Esophagus muscularis mucosa (tissue), 4 donors: ENCODE data around the gene TNFRSF14. TPM values are rescaled to one million over a fixed set of nuclear protein-coding genes. Genes with fewer than 3 reads are reported as not detected.

ENCODE experiments used
- DNase-seq: peaks from one replicate; pipeline ENCODE4 v3.0.0-alpha.2; 2017; ENCODE audit errors: extremely low spot score
- H3K27ac ChIP-seq, 4 donors: fragments of 200-600 bp; sonication (generic); replicated peaks in 1 of 4; 1 replicate in 3 of 4; 2 replicates in 1 of 4; pipeline ENCODE4 v1.5.1; 2016 to 2019; ENCODE audit warnings: mild to moderate bottlenecking in 1 of 4
- H3K27me3 ChIP-seq, 4 donors: fragments of 200-600 bp; sonication (generic); one replicate each; pipeline versions ENCODE4 v1.5.1 to v1.6.0; 2016 to 2019
- H3K36me3 ChIP-seq, 4 donors: fragments of 200-600 bp; sonication (generic); one replicate each; pipeline ENCODE4 v1.5.1; 2016 to 2019
- H3K4me1 ChIP-seq, 4 donors: fragments of 200-600 bp; sonication (generic); one replicate each; pipeline ENCODE4 v1.5.1; 2016 to 2019
- H3K4me3 ChIP-seq, 4 donors: fragments of 200-600 bp; sonication (generic); 1 replicate in 2 of 4; 2 replicates in 2 of 4; pipeline ENCODE4 v1.5.1; 2016 to 2019; ENCODE audit warnings: mild to moderate bottlenecking in 4 of 4, moderate library complexity in 1 of 4
- H3K9me3 ChIP-seq, 4 donors: fragments of 200-600 bp; sonication (generic); 1 replicate in 3 of 4; 2 replicates in 1 of 4; pipeline ENCODE4 v1.5.1; 2016 to 2019
- EP300 ChIP-seq: sonication (generic); formaldehyde crosslinking; IDR thresholded peaks from one replicate; pipeline ENCODE4 v1.6.1; 2017; ENCODE audit warnings: antibody characterized with exemption
- POLR2A ChIP-seq: fragments of 450-650 bp; IDR thresholded peaks from one replicate; pipeline ENCODE4 v1.6.1; 2017; ENCODE audit warnings: antibody characterized with exemption, moderate library complexity, mild to moderate bottlenecking, low read depth
- POLR2AphosphoS5 ChIP-seq, 2 donors: sonication (generic); formaldehyde crosslinking; IDR thresholded peaks; one replicate each; pipeline ENCODE4 v1.6.1; 2017; ENCODE audit warnings: antibody characterized with exemption in 2 of 2
- WGBS: methylation state at CpG from one replicate; pipeline ENCODE4 v1.1.5; 2018; 5-methylcytosine and 5-hydroxymethylcytosine counted together
- intact Hi-C: fragments of 100-400 bp; cut with DNase I; formaldehyde crosslinking; loops from one replicate; pipeline ENCODE4 v1.15.1; 2023
- total RNA-seq, 4 donors: library from RNA; depleted of rRNA; stranded (reverse); fragments of >200 nt; gene quantifications; one replicate each; pipeline versions ENCODE4 v1.1.0 to v1.2.1, GENCODE V29; 2016
- TF ChIP-seq, protein P1 (sequence below), 3 experiments: fragments of 200-600 bp in 2 of 3; fragments of 450-650 bp in 1 of 3; sonication (generic) in 2 of 3; IDR thresholded peaks; one replicate each; pipeline ENCODE4 v1.5.1; 2017 to 2019; ENCODE audit warnings: antibody characterized with exemption in 3 of 3, mild to moderate bottlenecking in 2 of 3, moderate library complexity in 1 of 3

Gene TNFRSF14
- 10 to 100 TPM; 26.2 to 49.2 (median 42.5) TPM for total RNA-seq

DNA sequence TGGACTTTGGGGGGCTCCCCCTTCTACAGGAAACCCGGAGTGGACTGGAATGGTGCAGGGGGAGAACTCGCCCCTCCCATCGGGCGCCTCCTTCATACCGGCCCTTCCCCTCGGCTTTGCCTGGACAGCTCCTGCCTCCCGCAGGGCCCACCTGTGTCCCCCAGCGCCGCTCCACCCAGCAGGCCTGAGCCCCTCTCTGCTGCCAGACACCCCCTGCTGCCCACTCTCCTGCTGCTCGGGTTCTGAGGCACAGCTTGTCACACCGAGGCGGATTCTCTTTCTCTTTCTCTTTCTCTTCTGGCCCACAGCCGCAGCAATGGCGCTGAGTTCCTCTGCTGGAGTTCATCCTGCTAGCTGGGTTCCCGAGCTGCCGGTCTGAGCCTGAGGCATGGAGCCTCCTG lies at the start of gene TNFRSF14:
TSS of gene TNFRSF14 (plus strand) at position 95 of the 401 bp plus-strand sequence. CDS start at position 389, 294 bp downstream.
- peaks cover 29 to 64% (median 49%) of the 10 kb centered on the region in 4 donors for H3K4me1 ChIP-seq
- H3K4me3 ChIP-seq = peak within 1 kb of the TSS; percentile 62 to 83 (median 71)
- H3K36me3 ChIP-seq = peaks cover 0 to 34% (median 32%) of the 10 kb centered on the region in 4 donors
- 5% methylated on average over 7 of the region's 16 CpGs for whole genome bisulfite sequencing
- H3K27ac ChIP-seq = peak within 1 kb of the TSS; percentile 81 to 90 (median 86)
- peaks cover 0 to 3% (median 0%) of the 10 kb centered on the region in 4 donors for H3K27me3 ChIP-seq
- no peak for TF ChIP-seq EP300
- TF ChIP-seq, protein P1, sequence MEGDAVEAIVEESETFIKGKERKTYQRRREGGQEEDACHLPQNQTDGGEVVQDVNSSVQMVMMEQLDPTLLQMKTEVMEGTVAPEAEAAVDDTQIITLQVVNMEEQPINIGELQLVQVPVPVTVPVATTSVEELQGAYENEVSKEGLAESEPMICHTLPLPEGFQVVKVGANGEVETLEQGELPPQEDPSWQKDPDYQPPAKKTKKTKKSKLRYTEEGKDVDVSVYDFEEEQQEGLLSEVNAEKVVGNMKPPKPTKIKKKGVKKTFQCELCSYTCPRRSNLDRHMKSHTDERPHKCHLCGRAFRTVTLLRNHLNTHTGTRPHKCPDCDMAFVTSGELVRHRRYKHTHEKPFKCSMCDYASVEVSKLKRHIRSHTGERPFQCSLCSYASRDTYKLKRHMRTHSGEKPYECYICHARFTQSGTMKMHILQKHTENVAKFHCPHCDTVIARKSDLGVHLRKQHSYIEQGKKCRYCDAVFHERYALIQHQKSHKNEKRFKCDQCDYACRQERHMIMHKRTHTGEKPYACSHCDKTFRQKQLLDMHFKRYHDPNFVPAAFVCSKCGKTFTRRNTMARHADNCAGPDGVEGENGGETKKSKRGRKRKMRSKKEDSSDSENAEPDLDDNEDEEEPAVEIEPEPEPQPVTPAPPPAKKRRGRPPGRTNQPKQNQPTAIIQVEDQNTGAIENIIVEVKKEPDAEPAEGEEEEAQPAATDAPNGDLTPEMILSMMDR (IDR thresholded peaks at IDR 0.05) = peak in 1 of 3 experiments; percentile 19
- H3K9me3 ChIP-seq = no peaks in the 10 kb centered on the region
- intact Hi-C loops = loop anchor here (2.0 kb wide), 1 partner anchor 23 kb away; no protein-coding TSS in a partner anchor
- no peak for DNase-seq

DNA sequence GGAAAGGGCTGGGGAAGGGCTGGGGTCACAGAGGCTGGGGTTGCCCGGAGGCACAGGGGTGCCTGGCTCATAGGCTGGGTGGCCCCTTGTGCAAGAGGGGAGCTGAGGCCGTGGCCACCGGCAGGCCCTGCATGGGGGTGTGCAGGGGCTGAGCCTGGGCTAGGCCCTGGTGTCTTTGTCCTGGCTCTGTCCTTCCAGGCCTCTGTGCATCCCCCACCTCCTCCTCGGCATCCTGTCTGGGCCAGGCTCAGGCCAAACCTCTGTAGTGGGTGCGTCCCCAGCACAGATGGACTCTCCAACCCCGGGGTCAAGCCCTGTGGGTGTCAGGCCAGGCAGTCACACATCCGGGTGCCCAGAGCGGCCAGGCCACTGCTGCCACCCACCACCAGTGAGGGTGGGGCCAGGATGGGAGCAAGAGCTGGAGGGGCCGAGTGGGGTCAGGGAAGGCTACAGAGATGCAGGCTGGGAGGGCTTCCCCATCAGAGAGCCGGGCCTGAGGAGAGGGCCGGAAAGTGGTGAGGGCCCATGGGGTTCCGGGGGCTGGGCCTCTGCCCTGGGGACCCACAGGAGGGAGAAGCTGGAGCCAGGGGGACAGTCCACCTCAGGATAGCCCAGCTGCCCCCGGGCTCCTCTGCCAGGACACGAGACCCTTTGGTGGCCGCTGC lies 49.1 kb upstream of the TNFRSF14 start:
- Histone ChIP-seq H3K9me3 (no peaks in the 10 kb centered on the region), H3K27ac (no peak overlapping the region), H3K27me3 (peaks cover 0 to 41% (median 23%) of the 10 kb centered on the region in 4 donors), H3K4me1 (peaks cover 3 to 35% (median 28%) of the 10 kb centered on the region in 4 donors), H3K36me3 (peaks cover 40 to 51% (median 48%) of the 10 kb centered on the region in 4 donors), H3K4me3 (no peak overlapping the region)
- no peak for DNase-seq
- TF ChIP-seq POLR2A (no peak), POLR2AphosphoS5 (IDR thresholded peaks at IDR 0.05) (no peak), EP300 (no peak)
- TF ChIP-seq, protein P1 (IDR thresholded peaks at IDR 0.05) = no peak
- intact Hi-C loops = no loop called here
- 35% methylated on average over 8 of the region's 15 CpGs for WGBS

DNA sequence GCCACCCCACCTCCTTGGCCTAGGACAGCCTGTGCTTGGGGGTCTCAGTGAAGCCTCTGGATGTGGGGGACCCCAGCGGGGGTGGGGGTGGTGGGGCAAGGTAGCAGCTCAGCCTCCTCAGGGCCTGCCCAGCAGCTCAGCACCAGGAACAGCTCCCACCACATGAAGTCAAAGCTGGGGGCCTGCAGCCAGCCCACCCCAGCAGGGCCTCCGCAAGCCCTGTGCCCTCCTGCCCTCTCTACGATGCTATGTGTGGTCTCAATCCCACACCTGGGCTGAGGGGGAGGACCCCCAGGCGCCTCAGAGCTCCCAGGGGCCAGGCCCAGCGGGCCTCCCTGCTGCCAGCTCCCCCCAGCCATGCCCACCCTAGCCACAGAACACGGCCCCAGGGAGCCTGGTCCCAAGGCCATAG lies 48.4 kb upstream of the TNFRSF14 start:
- H3K4me3 ChIP-seq = no peak overlapping the region
- peaks cover 0 to 34% (median 19%) of the 10 kb centered on the region in 4 donors for H3K27me3 ChIP-seq
- H3K36me3 ChIP-seq = peaks cover 47 to 59% (median 55%) of the 10 kb centered on the region in 4 donors
- intact Hi-C loops = no loop called here
- H3K27ac ChIP-seq = no peak overlapping the region
- no peak for DNase-seq
- H3K9me3 ChIP-seq = no peaks in the 10 kb centered on the region
- H3K4me1 ChIP-seq = peaks cover 3 to 35% (median 28%) of the 10 kb centered on the region in 4 donors
- no peak for TF ChIP-seq POLR2AphosphoS5 (IDR thresholded peaks at IDR 0.05)
- no peak for TF ChIP-seq EP300
- TF ChIP-seq POLR2A = no peak
- TF ChIP-seq, protein P1 (IDR thresholded peaks at IDR 0.05) = no peak
- 73% methylated on average over 2 of the region's 6 CpGs for WGBS

DNA sequence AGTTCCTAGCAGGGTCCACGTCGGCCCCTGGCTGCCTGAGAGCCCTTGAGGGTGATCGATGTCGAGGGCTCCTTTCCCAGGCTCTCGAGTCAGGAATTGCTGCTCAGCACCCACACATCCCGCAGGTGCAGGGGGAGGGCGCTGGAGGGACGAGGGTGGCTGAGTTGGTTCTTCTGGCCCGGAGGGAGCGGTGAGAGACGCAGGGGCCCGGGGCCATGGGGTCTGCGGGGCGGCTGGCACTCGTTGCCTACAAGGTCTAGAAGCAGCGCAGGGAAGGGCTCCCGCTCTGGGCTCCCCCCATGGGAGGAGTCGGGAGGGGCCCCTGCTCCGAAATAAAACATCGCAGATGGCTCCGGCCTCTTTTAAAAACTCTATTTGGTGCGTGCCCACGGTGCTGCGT lies 48.0 kb upstream of the TNFRSF14 start:
- Histone ChIP-seq H3K4me3 (no peak overlapping the region), H3K9me3 (no peaks in the 10 kb centered on the region), H3K27me3 (peaks cover 0 to 30% (median 15%) of the 10 kb centered on the region in 4 donors), H3K27ac (no peak overlapping the region), H3K36me3 (peaks cover 51 to 63% (median 59%) of the 10 kb centered on the region in 4 donors), H3K4me1 (peaks cover 3 to 33% (median 27%) of the 10 kb centered on the region in 4 donors)
- WGBS = 93% methylated on average over 19 of the region's 24 CpGs
- no peak for DNase-seq
- intact Hi-C loops = no loop called here
- peak in 1 of 2 donors; percentile 4 for TF ChIP-seq POLR2AphosphoS5 (IDR thresholded peaks at IDR 0.05)
- no peak for TF ChIP-seq POLR2A
- TF ChIP-seq, protein P1 (IDR thresholded peaks at IDR 0.05) = no peak
- no peak for TF ChIP-seq EP300
